Measurements from ENCODE around the gene AGAP1.
"Not testable (repeated sequence)": the region's sequence is repeated elsewhere in the genome, so short reads cannot be mapped to it uniquely, and the experiment has no call there.

Gene AGAP1

DNA sequence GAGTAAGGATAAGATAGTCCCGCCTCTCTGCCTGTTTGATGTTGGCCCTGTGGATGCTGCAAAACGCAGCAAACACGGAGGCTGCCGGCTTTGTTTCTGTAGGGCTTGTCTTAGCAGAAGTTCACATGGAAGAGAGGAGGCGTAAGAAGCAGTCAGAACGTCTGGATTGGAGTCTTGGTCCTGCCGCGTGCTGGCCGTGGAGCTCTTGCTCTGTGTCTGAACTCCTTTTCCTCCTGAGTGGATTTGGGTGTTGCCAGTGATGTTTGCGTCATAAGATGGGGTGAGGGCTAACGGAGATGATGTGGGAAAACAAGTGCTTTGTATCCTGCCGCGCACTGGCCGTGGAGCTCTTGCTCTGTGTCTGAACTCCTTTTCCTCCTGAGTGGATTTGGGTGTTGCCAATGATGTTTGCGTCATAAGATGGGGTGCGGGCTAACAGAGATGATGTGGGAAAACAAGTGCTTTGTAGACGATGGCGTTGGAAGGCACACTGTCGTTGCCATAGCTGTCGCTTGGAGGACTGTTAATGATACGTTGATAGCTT lies 240.9 kb downstream of the AGAP1 start:
- no peak for DNase-seq (ENCODE audit: low read depth)

DNA sequence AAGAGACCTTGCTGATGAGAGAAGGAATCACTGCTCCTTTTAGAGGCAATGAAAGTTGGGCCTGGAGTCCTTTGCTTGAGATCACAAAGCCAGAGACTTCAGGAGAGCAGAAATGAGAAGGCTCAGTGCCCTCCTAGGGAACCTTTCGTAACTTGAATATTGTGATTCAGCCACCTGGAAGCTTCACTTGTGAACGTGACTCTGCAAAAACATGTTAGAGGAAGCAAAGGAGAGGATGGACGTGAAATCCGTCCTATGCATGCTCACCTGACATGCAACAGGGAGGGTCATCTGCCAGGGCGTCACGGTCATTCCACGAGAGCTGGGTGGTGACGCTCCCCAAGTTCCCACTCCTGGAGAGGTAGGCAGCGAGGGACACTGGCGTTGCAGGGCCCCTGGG lies 243.6 kb downstream of the AGAP1 start:
- DNase-seq (ENCODE audit: low read depth) = no peak

DNA sequence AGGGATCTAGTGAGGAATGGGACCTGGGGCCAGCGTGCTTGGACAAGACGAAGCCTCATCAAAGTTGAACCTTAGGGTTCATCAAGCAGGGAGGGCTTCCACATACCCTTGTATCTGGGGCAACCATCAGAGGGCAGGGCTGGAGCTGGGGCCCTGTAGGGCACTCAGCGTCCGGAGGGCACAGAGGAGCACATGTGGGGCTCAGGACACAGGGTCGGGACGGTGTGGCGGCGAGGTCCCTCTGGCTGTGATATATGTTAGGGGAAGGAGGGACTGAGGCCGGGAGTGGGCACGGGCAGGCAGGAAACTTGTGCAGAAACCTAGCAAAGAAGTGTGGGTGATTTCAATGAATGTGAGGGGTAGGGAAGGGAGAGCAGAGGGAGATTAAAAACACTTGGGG lies 244.0 kb downstream of the AGAP1 start:
- DNase-seq (ENCODE audit: low read depth) = no peak

DNA sequence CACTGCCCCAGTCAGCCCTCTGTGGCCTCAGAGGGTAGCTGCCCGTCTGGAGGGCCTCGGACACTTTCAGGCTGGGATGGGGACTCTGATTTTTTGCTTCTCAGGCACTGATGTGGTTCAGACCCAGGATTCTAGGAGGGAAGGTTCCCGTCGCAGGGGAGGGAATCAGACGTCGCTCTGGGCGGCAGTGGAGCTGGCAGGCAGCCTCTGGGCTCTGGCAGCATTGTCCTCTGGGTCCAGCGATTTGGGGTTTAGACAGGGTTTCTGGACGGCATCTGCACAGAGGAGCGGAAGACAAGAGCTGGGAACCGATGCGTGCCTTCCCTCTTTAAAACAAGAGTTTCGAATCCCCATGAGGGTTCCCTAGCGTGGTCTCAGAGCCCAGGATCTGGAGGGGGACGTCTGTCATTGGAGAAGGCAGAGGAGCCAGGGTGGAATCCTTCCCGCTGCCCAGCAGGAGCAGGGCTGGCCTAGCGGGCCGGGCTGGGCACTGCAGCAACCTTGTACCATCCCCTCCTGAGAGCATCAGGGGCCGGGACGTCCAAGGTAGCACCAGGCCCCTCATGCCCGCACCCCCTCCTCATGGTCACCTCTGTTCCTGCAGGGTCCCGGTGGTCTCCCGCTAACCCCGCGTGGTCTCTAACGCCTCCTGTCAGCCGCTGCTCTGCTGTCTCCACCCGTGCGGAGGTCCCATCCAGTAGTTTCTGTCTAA lies 246.0 kb downstream of the AGAP1 start:
- DNase-seq (ENCODE audit: low read depth) = no peak

DNA sequence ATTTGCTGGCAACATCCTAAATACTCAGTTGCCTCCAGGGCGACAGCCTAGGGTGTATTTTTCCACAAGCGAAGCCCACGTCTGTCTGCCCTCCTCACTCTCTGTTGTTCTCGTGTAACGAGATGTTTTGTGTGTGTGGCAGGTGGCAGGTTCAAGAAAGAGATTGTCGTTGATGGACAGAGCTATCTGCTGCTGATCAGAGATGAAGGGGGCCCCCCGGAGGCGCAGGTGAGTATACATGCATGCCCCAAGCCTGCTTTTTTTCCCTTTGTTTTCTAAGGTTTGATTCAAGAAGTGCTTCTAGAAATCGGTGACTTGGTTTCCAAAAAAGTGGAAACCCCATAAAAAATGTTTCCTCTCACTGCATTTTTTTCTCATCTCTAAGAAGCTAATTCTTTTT lies 247.0 kb downstream of the AGAP1 start:
- DNase-seq (ENCODE audit: low read depth) = no peak

DNA sequence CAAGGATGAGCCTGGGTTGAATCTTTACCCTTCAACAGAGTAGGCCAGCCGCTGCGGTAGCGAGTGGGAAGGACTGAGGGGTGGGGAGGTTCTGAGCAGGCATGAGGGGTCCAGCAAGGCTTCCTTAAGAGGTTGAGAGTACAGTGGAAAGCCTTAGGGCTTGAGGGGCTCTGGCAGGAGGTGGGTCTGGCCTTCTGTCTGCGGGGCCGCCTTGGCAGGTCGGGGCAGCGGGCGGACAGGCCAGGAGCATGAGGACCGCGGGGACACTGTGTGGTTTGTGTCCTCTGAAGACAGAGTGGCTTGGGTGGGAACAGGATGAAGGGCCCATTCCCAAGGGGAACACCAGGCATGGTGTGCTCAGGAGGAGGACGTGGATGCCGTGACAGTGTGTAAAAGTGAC lies 250.3 kb downstream of the AGAP1 start:
- DNase-seq (ENCODE audit: low read depth) = no peak

DNA sequence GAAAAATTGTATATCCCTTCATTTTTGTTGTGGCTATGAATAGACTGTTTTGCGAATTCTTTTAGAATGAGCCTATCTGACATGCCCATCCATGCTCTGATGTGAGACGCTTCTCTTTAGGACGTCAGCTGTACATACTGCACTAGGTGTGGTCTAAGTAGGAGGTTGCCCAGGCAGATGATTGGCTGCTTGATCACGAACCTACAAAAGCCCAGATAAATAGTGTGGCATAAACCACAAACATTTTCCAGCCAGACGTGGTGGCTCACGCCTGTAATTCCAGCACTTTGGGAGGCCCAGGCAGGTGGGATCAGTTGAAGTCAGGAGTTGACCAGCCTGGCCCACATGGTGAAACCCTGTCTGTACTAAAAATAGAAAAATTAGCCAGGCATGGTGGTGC lies 251.8 kb downstream of the AGAP1 start:
- DNase-seq (ENCODE audit: low read depth) = no peak

DNA sequence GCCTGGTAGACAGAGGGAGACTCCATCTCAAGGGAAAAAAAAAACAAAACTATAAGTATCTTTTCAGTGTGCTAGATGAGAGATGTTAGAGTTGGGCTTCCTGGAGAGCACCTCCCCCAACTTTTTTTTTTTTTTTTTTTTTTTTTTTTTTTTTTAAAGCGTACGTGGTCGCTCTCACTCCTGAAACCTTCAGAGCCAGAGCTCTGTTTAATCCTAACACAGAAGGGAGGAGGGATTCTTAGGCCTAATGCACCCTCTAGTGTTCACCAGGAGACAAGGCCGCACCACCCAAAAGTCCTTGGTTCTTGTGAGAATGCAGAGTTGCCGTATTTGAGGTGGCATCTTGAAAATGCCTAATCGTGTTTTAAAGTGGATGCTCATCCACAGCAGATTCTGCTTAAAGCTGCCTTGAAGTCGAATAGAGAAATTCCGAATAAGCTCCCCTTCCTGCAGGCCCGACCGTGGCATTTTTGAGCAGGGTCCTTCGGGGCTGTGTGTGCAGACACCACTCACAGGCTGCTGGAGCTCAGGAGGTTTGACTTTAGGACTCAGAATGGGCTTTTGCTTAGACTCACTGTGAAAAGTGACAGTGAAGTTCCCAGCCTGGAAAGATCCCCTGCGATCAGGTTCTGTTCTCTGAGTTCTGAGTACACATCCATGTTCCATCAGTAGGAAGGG lies 252.6 kb downstream of the AGAP1 start:
- DNase-seq (ENCODE audit: low read depth) = no peak

DNA sequence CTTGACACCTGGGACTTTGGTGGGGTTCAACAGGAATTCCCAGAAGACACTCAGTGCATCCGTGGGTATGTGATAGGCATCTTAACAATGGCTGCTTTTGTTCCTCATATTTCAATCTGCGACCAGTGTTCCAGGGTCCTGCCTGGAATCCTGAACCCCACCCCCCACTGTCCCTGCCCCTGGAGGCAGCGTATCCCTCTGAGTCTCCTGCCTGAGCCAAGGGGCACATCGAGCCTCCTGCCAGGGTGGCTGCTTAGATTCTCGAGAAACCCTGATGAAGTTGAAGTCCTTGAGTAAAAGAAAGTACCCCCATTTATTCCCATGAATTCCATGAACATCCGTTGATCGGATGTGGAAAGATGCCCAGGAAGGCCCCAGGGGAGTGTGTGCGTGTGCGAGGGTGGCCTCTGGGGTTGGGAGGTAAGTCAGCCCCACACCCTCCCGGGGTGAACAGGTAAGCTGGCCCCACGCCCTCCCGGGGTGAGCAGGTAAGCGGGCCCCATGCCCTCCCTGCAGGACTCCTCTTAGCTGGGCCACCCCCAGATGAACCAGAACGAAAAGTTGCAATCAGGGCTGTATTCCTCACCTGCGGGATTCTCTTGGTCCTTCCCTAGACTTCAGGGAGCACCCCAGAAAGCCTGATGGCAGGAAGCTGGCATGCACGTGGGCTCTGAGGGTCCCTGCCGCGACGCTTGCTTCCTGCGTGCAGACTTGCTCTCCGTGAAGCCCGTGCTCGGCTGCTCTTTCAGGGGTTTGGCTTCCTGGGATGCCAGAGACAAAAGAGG lies 253.3 kb downstream of the AGAP1 start:
- DNase-seq (ENCODE audit: low read depth) = no peak

DNA sequence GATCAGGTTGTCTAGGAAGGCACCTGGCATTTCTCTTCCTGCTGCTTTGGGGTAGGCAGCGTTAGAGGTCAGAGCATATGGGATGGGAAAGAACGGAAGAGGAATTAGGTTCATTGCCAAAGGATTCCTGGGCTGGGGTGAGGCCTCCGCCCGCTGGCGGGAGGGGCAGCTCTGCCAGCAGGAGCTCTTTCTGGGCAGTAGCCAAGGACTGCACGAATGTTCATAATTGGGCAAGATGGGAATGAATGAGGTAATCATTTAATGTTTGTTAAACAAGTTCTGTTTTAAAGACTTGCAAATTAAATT lies 253.9 kb downstream of the AGAP1 start:
- no peak for DNase-seq (ENCODE audit: low read depth)

DNA sequence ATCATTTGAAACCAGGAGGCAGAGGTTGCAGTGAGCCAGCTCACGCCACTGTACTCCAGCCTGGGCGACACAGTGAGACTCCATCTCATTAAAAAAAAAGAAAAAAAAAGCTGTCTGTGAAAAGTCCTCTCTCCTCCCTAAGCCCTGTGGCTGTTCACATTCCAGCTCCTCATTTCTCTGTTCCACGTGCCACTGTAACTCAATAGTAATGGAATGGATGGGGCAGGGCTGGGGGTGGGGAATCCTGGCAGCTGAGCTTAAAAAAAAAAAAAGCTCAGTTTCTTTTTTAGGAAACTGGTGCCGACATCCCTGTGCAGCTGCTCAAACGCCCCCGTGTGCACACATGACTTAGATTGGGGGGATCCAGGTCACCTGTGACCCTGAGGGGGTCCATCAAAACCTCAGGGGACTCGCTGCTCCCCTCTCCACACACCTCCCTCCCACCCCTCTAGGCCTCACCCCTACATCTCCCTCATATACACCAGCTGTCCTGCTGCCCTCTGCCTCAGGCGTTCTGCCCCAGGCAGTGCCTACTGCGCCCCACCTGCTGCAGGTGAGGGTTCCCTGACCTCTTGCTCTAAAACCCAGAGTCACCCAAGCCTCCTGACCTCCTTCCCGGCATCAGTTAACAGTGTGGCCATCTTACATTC lies 255.4 kb downstream of the AGAP1 start:
- DNase-seq (ENCODE audit: low read depth) = no peak

DNA sequence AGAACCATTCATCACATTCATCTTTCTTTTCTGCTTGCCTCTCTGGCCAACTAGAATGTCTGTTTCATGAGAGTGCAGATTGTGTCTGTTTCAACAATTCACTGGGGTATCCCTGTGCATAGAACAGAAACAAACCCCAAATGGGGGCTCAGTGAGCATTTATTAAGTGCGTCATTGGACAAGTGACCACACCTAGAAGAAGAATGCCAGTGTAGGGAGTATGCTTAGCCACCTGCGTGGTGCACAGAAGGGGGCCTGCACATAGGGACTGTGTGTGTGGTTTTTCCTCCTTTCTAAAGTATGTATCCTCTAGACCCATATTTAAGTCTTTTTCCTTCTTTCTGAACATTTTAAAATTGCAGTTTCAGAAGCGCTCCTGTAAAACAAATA lies 255.9 kb downstream of the AGAP1 start:
- DNase-seq (ENCODE audit: low read depth) = no peak

DNA sequence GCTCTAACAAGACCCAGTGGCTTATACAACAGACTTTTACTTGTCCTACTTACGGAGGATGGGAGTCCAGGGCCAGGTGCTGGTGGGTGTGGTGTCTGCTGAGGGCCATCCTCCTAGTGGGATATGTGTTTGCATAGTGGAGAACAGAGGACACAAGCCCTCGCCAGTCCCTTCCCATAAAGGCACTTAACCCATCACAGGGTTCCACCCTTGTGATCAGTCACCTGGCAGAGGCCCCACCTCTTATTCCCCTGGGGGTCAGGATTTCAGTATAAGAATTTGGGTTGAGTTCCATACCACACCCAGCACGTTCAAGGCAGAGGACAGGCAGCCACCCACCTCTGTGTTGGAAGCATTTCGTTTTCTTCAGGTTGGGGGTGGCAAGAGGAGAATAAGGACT lies 259.0 kb downstream of the AGAP1 start:
- no peak for DNase-seq (ENCODE audit: low read depth)

DNA sequence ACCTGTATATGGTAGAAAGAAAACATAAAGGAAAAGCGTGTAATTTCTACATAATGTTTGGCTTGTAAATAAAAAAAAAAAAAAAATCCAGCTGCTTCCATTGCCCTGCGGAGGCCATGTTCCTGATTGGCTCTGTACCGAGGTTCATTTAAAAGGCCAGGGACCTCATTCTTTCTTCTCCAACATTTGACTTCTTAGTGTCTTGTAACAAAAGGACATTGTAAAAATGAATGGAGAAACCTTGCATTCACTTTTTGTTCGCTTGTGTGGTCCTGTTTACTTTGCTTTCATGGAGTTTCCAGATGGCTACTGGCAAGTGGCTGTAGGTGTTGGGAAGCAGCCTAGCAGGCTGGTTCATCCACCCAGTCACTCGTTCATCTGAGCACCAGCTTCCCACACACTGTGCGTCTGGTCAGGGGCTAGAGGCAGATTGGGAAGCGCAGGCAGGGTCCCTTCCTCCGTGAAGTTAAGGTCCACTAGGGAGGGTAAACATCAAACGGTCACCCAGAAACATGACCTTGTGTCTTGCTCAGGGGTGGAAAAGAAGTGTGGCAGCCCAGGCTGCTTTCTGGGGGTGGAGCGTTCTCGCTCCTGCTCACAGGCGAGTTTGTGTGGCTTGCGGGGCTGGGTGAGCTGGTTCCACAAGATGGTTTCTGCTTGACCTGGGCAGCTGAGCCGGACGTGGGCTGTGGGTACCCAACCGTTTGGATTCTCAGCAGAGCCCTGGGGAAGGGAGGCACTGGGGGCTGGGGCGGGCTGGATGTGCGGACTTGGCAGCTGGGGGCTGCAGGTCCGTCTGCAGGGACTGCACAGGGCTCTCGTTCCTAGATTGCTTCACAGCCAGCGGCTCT lies 260.7 kb downstream of the AGAP1 start:
- no peak for DNase-seq (ENCODE audit: low read depth)

DNA sequence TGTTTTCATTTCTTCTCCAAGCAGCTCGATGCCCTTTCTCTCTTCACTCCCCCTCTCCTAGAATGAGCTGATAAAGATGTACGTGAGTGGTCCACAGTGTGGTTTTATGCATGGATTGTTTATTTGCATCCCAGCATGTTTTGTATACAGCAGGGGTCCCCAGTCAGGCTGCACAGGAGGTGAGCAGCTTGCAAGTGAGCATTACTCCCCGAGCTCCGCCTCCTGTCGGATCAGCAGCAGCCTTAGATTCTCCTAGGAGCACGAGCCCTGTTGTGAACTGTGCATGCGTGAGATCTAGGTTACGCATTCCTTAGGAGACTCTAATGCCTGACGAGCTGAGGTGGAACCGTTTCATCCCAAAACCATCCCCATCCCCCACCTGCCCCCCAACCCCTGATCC lies 262.6 kb downstream of the AGAP1 start:
- no peak for DNase-seq (ENCODE audit: low read depth)

DNA sequence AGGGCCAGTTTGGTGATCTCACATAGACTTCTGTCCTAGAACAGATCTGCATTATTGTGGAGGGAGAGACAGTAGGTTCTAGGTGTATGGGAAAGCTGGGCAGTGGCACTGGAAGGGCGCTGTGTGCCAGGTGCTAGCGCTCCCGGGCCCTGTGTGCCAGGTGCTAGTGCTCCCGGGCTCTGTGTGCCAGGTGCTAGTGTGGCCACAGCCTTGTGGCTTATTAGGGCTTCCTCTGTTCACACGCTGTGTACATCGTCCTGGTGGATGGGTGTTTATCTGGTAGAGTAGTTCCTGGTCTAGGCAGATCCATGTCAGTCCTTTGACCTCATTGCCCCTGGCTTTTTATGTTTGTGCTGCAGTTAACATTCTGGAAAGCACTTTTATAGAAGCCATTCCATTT lies 263.4 kb downstream of the AGAP1 start:
- no peak for DNase-seq (ENCODE audit: low read depth)

DNA sequence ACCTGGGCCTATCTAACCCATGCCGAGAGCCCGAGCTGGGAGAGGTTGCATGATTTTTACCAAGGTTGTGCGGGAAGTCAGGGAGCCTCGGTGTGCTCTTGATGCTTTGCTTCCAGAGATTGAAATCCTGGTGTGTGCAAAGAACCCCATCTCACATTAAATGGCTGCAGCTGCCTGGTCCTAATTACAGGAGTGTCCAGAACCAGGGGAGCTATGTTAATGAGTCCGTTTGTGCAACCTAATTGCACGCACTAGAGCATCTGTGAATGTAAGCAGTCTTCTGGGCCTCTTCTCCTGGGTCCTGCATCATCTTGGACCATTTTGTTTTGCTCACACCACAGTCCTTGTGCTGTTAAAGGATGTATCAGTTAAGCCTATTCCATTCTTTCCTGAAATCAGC lies 263.8 kb downstream of the AGAP1 start:
- DNase-seq (ENCODE audit: low read depth) = no peak

DNA sequence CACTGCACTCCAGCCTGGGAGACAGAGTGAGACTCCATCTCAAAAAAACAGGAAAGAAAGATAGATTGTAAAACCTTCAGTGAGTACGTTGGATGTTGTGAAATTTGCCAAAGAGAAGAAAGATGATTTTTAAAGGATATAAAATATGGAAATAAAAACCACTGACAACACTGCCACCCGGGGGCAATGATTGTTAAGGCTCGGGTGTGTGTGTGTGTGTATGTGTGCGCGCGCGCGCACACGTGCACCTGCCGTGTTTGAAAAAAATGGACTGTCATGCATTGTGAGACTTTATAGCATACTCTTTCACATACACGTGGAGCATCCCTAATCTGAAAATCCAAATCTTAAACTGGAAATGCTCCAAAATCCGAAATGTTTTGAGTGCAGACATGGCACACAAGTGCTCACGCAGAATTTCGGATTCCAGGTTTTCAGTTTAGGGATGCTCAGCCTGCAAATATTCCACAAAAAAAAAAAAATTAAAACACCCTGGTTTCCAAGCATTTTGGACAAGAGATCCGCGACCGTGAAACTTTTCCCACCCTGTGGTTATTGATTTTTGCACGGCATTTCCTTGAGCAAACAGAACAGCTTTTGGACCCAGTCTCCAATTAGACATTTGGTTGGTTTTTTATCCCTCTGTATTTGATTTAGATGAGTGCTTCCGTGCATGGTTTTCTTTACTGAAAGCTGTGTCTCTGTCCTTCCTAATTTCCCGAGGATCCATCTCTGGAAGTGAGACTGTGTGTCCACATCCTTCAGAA lies 269.2 kb downstream of the AGAP1 start:
- no peak for DNase-seq (ENCODE audit: low read depth)

DNA sequence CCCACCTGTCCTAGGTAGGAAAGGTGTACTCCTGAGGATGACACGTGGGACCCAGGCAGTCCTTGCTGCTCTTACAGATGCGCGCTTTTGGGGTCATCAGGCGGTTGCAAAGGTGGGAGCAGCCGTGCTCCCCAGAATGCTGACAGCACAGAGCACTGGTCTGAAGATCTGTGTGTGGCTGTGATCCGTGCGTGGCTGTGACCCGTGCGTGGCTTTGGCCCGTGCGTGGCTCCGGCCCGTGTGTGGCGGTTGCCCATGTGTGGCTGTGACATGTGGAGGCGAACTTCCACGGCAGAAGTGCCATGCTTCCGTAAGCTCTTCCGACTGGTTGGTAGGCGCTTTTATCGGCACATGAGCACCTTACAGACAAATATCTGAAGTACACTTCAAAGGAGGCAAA lies 270.0 kb downstream of the AGAP1 start:
- no peak for DNase-seq (ENCODE audit: low read depth)

DNA sequence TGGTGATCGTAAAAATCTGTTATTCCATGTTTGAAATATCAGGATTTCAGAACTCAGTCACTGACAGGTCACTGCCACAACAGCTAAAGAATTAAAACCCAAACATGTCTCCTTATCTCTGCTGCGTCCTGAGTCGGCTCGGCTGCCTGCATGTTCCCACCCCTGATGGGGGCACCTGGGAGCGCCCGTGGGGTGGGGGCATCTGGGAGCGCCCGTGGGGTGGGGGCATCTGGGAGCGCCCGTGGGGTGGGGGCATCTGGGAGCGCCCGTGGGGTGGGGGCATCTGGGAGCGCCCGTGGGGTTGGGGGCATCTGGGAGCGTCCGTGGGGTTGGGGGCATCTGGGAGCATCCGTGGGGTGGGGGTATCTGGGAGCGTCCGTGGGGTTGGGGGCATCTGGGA lies 270.6 kb downstream of the AGAP1 start:
- not testable (repeated sequence) for DNase-seq (ENCODE audit: low read depth)
